Transverse colon (tissue), 4 donors: ENCODE measurements around the gene ZBTB7C.

Source experiments
- CTCF ChIP-seq, 5 experiments: fragments of 200-600 bp in 3 of 5; fragments of 450-650 bp in 2 of 5; sonication (generic) in 3 of 5; IDR thresholded peaks; 1 replicate in 2 of 5; 2 replicates in 3 of 5; pipeline ENCODE4 v1.5.1; 2016 to 2017; ENCODE audit warnings: antibody characterized with exemption in 5 of 5, inconsistent platforms in 3 of 5, mild to moderate bottlenecking in 2 of 5, moderate library complexity in 1 of 5
- POLR2A ChIP-seq: fragments of 450-650 bp; IDR thresholded peaks from one replicate; pipeline ENCODE4 v1.6.1; 2016; ENCODE audit warnings: antibody characterized with exemption, mild to moderate bottlenecking, moderate library complexity
- POLR2AphosphoS5 ChIP-seq, 3 donors: sonication (generic); formaldehyde crosslinking; IDR thresholded peaks; one replicate each; pipeline ENCODE4 v1.6.1; 2016; ENCODE audit warnings: antibody characterized with exemption in 3 of 3

DNA sequence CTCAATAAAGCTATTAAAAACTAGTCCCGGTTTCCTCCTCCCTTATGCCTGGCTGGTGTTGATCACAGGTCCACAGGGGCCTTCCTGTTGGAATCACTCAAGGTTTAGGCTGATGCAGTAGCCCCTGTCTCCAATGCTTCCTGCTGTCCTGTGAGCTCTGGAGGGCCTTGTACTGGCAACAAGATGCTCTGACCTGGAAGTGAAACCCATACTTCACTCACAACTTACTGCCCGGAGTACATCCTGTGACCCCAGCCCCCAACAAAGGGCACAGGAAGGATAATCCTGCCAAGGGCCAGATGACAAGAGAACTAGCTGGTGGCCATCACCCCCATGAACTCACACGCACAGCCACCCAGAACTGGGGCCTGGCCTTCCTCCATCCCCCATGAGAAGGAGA, 50.3 kb downstream of the ZBTB7C start:
- TF ChIP-seq POLR2A (no peak), POLR2AphosphoS5 (IDR thresholded peaks at IDR 0.05) (no peak), CTCF (IDR thresholded peaks at IDR 0.05) (no peak)
